Measurements from ENCODE around the gene SULT2A1.
A peak's percentile ranks its signal among the peaks of the same experiment; 100 is the strongest.
"Not testable (repeated sequence)": the region's sequence is repeated elsewhere in the genome, so short reads cannot be mapped to it uniquely, and the experiment has no call there.

SULT2A1 gene

DNA sequence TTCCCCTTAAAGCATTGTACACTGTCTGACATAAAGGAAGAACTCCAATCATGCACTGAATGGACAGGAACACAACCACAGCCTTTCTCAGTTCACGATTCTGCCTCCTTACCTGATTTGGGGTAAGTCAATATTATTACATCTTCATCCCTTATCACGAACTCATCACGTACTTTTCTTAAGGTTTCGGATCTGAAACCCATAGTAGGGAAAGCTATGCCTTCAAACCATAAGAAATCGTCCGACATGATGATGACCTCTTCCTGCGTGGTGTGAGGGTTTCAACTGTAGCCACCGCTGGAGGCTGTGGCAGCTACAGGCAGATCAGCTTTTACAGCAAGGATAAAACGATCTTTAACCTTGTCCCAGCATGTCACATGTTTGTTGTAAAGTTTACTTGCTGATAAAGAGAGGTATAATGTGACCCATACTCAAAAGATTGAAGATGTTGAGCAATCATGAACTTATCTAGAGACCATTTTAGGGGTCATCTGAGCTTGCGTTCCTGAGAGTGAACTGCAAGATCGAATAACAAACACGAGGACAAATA, at the start of gene SULT2A1:
TSS of gene SULT2A1 (minus strand) at position 306 of the 550 bp plus-strand sequence. CDS start at position 248, 58 bp downstream.
- no peak for DNase-seq

GRCh38 chr19:47928581-47928980, 42.5 kb upstream of the SULT2A1 start:
- not testable (repeated sequence) for DNase-seq

GRCh38 chr19:47920107-47920506, 34.0 kb upstream of the SULT2A1 start:
- DNase-seq: not testable (repeated sequence)

GRCh38 chr19:47910191-47910590, 24.1 kb upstream of the SULT2A1 start:
- DNase-seq: not testable (repeated sequence)

GRCh38 chr19:47909350-47909749, 23.2 kb upstream of the SULT2A1 start:
- not testable (repeated sequence) for DNase-seq

- DNase-seq: no peak
Measured at GRCh38 chr19:47901370-47901769, 15.3 kb upstream of the SULT2A1 start.

GRCh38 chr19:47899335-47899734, 13.2 kb upstream of the SULT2A1 start:
- no peak for DNase-seq

GRCh38 chr19:47897861-47898260, 11.7 kb upstream of the SULT2A1 start:
- DNase-seq: no peak

- no peak for DNase-seq
Measured at GRCh38 chr19:47896773-47897172, 10.7 kb upstream of the SULT2A1 start.

- no peak for DNase-seq
Measured at GRCh38 chr19:47896019-47896418, 9.9 kb upstream of the SULT2A1 start.

- DNase-seq: no peak
Measured at GRCh38 chr19:47895165-47895782, 9.2 kb upstream of the SULT2A1 start.

DNA sequence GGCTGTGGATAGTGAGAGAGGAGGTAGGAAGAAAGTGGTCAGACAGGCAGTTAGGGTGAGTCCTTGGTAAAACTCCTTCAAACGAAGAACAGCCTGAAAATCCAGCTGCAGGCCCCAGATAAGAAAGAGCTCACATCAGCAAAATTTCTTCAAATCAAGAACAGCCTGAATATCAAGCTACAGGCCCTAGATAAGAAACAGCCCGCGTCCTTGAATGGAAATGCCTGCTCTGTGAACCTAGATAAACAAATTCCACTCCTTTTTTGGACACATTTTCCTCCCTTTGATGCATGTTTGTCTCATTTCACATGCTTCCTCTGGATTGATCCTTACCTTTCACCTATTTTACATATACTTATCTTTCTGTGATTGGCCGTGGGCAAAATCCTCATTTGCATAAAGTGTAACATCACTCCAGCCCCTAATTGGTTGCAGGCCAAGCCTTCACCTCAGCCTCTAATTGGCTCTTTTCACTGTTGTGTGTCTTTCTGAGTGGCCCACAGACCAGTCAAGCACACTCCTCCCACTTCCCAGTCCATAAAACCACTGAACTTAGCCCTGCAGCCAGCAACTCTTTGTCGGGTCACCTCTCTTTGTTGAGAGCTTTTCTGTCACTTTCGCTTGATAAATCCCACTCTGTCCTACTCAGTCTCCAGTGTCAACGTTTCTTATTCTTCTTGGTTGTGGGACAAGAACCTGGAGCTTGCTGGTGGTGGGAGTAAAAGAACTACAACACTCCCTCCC, 6.0 kb upstream of the SULT2A1 start:
- no peak for DNase-seq

- no peak for DNase-seq
Measured at GRCh38 chr19:47891622-47891922, 5.5 kb upstream of the SULT2A1 start.

DNA sequence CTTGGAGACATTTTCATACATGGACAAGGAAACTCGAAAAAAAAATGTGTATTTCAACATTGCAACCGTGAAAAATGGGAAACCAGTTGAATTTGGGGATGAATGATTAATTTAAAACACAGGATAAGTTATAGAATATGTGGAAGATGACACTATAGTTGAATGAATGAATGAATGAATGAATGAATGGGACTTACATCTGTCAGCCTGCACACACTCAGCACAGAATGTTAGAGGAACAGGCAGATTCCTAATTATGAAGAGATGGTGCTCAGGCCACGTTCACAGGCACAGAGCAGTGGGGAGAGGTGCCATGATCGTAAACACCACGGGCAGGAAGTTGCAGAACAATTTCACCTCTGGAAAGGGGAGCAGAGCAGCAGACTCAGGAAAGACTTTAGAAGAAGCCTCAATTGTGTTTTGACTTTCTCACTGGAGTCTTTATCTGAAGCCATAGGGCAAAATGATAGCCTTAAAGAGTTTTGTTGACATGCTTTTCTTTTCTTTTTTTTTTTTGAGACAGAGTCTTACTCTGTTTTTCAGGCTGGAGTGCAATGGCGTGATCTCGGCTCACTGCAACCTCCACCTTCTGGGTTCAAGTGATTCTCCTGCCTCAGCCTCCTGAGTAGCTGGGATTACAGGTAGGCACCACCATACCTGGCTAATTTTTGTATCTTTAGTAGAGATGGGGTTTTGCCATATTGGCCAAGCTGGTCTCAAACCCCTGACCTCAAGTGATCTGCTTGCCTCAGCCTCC, 4.9 kb upstream of the SULT2A1 start:
- DNase-seq: no peak

DNA sequence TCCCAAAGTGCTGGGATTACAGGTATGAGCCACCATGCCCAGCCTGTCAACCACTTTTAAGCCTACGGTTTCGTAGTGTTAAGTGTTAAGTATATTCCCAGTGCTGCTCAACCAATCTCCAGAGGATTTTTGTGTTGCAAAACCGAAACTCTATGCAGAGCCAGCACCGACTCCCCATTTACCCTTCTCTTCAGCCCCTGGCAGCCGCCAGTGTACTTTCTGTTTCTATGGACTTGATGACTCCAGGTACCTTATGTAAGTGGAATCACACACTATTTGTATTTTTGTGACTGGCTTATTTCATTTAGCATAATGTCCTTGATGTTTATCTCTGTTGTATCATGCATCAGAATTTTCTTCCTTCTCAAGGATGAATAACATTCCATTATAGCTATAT, 1.1 kb downstream of the SULT2A1 start:
- DNase-seq: no peak

- DNase-seq: no peak
Measured at GRCh38 chr19:47882890-47883289, 3.2 kb downstream of the SULT2A1 start.

GRCh38 chr19:47881757-47882156, 4.4 kb downstream of the SULT2A1 start:
- DNase-seq: no peak

DNA sequence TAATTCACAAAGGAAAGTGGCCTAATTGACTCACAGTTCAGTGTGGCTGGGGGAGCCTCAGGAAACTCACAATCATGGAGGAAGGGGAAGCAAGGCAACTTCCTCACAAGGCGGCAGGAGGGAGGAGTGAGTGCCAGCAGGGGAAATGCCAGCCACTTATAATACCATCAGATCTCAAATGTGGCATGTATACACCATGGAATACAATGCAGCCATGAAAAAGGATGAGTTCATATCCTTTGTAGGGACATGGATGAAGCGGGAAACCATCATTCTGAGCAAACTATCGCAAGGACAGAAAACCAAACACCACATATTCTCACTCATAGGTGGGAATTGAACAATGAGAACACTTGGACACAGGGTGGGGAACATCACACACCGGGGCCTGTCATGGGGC, 6.7 kb downstream of the SULT2A1 start:
- not testable (repeated sequence) for DNase-seq

DNA sequence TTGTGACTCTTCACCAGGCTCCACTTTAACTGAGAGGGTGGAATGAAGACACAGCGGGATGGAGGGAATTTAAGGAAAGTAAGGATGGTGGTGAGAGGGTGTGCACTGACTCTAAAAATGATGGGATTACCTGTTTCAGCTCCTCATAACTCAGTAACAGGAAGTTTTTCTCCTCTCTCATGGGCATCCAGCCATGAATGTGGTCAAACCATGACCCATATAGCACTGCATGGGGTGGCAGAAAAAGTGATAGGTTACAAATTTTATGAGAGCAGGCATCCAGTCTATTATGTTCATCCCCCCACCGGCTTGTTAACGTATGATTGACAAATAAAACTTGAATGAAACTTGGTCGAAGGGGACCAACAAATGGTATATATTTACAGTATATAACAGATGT, 7.2 kb downstream of the SULT2A1 start:
- DNase-seq: no peak

DNA sequence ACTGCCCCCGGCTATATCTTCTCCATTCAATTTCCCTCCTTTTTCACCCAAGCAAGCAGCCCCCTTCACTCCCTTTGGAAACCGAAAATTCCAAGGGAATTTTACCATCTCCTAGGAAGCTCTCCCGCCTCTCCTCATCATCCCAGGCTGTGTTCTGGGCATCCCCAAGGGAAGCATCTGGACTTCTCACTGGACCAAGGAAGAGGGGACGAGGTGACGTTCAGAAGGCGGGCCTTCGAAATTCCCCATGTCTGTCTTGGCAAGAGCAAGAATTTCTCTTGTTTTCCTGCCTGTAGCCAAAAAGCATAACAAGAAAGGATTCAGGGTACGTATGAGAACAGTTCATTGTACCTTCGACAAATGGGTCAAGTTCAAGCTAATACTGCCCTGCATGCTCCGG, 20.9 kb downstream of the SULT2A1 start:
- no peak for DNase-seq

DNA sequence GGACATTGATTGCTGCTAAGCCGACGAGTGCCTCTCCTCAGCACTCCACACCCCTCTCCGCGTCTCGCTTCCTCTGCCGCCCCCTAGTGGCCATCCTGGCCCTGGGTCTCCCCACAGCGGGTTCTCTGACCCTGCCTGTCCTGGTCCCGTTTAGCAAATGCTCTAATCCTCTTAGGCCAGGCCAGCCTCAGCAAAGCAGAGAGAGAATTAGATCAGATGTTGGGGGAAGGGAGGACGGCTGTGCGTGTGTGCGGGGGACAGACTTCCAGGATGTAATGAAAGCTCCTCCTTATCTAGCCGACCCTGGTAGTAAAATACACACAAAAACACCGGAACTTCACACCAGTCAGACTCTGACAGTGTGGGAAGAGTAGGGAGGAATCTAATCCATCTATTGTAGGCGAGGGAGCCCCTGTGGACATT, 22.6 kb downstream of the SULT2A1 start:
- DNase-seq: peak; percentile 69 to 70

DNA sequence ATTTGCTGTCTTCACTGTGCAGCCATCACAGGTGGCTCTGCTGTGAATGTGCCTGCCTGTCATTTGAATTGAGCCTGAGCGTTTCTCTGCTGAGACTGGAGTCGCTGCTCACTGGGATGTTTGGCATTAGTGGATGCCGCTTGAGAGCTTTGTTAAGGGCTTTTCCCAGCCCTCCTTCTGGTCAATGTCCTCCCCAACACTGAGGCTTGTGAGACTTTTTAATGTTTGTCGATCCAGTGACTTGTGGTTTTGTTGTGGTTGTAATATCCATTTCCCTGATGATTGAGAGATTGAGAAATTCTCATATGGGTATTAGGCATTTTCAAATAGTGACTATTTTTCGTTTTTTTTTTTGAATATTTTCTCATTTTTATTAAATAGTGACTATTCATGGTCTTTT, 24.5 kb downstream of the SULT2A1 start:
- no peak for DNase-seq

DNA sequence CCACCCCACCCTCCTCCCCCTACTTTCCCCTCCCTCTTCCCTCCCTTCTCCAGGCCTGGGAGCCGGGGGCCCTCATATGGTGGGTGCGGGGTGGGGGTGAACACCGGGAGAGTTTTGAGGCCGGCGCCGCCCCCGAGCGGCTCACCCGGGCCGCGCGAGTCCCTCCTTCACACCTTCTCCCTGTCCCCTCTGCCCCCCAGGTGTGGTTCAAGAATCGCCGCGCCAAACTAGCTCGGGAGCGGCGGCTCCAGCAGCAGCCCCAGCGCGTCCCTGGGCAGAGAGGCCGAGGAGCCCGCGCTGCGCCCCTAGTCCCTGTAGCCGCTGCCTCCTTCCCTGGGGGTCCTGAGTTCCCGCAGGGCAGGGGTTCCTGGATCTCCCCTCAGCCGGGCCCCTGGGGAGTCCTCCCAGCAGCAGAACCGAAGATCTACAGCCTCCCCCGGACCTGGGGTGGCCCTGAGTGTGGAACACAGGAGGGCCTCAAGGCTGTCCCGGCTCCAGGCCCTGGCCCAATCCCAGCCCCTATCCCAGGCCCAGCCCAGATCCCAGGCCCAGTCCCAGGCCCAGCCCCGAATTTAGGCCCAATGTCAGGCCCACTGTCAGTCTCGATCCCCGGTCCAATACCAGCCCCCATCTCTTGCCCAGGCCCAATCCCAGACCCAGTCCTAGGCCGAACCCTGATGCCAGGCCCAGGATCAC, 25.4 kb downstream of the SULT2A1 start:
- DNase-seq: no peak

Measured in Kasumi-1 (cell line).